ENCODE results near the gene HARS1. TPM values are rescaled to one million over a fixed set of nuclear protein-coding genes. Genes with fewer than 3 reads are reported as not detected.
"Not testable (repeated sequence)": the region's sequence is repeated elsewhere in the genome, so short reads cannot be mapped to it uniquely, and the experiment has no call there.

Gene HARS1
- 52.0 and 62.3 TPM in 2 replicates for total RNA-seq (2014; rRNA removed; shearing (Covaris generic))

GRCh38 chr5:140690941-140691924, at the start of gene HARS1, which contains the start of gene HARS2:
Gene HARS1 (minus strand): TSS chr5:140691370. CDS start chr5:140691304, 66 bp downstream.
Gene HARS2 (plus strand): TSS chr5:140691455. CDS start chr5:140691649, 194 bp downstream.
- DNase-seq (ENCODE audit: low read depth), result peak; percentile 94

- no peak for DNase-seq (ENCODE audit: low read depth)
Observed at GRCh38 chr5:140737486-140737885, 46.3 kb upstream of the HARS1 start.

- DNase-seq (ENCODE audit: low read depth), result peak; percentile 47
Observed at GRCh38 chr5:140734354-140734753, 43.2 kb upstream of the HARS1 start.

GRCh38 chr5:140733098-140733497, 41.9 kb upstream of the HARS1 start:
- DNase-seq (ENCODE audit: low read depth), result no peak

GRCh38 chr5:140725799-140726471, 34.8 kb upstream of the HARS1 start:
- DNase-seq (ENCODE audit: low read depth), result peak; percentile 95

- peak; percentile 27 for DNase-seq (ENCODE audit: low read depth)
Observed at GRCh38 chr5:140721395-140721794, 30.2 kb upstream of the HARS1 start.

GRCh38 chr5:140720738-140721137, 29.6 kb upstream of the HARS1 start:
- DNase-seq (ENCODE audit: low read depth), result peak; percentile 35

GRCh38 chr5:140718266-140718592, 27.1 kb upstream of the HARS1 start:
- no peak for DNase-seq (ENCODE audit: low read depth)

- not testable (repeated sequence) for DNase-seq (ENCODE audit: low read depth)
Observed at GRCh38 chr5:140716238-140716637, 25.1 kb upstream of the HARS1 start.

- no peak for DNase-seq (ENCODE audit: low read depth)
Observed at GRCh38 chr5:140713562-140714094, 22.5 kb upstream of the HARS1 start.

GRCh38 chr5:140711794-140712193, 20.6 kb upstream of the HARS1 start:
- no peak for DNase-seq (ENCODE audit: low read depth)

- peak; percentile 96 for DNase-seq (ENCODE audit: low read depth)
Observed at GRCh38 chr5:140710899-140711552, 19.9 kb upstream of the HARS1 start.

GRCh38 chr5:140708787-140709186, 17.6 kb upstream of the HARS1 start:
- DNase-seq (ENCODE audit: low read depth), result not testable (repeated sequence)

- DNase-seq (ENCODE audit: low read depth), result no peak
Observed at GRCh38 chr5:140707812-140708211, 16.6 kb upstream of the HARS1 start.

GRCh38 chr5:140700177-140701144, 9.3 kb upstream of the HARS1 start, which contains the start of gene ZMAT2:
Gene ZMAT2 (plus strand): TSS chr5:140700447. CDS start chr5:140700461, 14 bp downstream.
- DNase-seq (ENCODE audit: low read depth), result peak; percentile 97

GRCh38 chr5:140696891-140697492, 5.8 kb upstream of the HARS1 start:
- no peak for DNase-seq (ENCODE audit: low read depth)

- DNase-seq (ENCODE audit: low read depth), result no peak
Observed at GRCh38 chr5:140694276-140694675, 3.1 kb upstream of the HARS1 start.

GRCh38 chr5:140690376-140690932, 716 bp downstream of the HARS1 start:
- peak; percentile 8 for DNase-seq (ENCODE audit: low read depth)

- DNase-seq (ENCODE audit: low read depth), result no peak
Observed at GRCh38 chr5:140678993-140679392, 12.2 kb downstream of the HARS1 start.

GRCh38 chr5:140677947-140678346, 13.2 kb downstream of the HARS1 start:
- no peak for DNase-seq (ENCODE audit: low read depth)
